ENCODE measurements around the gene CADPS.

Gene CADPS

DNA sequence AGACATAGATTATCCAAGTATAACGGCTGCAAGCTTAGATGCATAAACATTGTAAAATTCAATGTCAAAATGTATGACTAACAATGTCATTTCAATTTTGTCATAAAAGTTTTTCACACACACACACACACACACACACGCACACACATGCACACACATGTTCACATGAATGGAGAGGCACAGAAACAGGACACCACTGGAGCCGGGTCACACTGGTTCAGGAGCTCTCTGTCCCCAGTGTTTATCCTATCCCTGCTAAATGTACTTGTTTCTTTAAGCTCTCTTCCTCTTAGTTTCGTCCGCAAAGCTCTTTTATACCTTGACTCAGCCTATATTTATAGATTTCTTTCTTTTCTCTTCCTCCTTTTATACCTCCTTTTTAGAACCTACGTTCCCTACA is 249.9 kb downstream of the CADPS start:
- no peak for DNase-seq

DNA sequence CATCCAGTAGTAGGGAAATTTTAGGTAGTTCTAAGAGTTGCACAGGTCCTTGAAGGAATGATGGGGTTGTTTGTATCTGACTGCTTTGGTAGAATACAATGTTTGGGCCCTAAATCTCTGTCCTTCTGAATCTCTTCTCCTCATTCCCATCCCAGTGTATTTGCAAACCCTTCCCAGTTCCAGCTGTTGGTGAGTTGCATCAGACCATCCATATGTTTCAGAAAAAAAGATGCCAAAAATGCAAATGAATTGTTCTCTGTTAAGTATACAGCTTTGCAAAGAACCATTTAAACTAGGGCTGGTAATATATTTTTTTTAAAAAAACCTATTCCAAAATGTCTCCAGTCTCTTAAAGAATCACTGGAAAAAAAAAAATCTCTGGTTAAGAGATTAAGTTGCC is 251.0 kb downstream of the CADPS start:
- DNase-seq: no peak

DNA sequence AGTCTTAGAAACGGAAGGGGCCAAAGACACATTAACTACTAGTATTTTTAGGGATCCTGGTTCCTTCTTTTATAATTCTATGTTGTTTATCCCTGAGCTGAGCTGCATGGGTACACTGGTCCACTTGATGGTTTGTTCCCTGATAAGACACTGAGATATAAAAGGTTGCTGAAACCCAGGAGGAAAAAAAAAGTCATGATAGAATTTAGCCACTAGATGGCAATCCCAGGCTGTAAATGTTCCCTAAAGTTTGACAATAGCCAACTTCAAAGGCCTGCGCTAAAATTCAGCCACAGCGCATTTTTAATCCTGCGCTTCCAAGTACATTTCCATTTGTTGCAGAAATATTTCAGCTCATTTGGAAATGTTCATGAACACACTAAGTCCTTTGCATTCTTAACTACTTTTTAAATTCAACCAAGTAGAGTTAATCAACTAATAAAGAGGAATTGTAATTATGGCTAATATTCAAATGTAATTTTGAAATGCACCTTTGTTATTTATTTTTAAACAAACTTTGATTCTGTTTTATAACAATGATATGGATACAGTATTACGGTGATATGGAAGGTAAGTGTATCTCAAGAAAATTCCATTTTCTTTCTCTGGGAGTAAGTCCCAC is 252.6 kb downstream of the CADPS start:
- no peak for DNase-seq

DNA sequence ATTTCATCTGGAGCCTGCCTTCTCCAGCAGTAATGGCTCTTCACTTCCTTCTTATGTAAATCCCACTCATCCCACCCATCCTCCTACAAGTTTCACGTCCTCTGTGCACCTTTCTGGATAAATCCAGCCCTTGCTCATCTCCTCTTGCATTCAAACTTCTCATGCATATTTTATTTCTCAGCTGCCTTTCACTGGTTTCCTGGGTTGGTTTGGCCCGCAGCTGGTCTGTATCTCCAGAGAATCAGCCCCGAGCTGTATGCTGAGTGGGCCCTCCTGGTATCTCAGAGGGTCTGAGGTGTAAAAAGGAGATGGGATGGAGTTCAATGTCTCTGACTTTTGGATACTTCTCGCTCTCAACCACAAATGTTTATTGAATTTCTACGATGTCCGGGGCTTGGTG is 253.3 kb downstream of the CADPS start:
- DNase-seq: no peak

DNA sequence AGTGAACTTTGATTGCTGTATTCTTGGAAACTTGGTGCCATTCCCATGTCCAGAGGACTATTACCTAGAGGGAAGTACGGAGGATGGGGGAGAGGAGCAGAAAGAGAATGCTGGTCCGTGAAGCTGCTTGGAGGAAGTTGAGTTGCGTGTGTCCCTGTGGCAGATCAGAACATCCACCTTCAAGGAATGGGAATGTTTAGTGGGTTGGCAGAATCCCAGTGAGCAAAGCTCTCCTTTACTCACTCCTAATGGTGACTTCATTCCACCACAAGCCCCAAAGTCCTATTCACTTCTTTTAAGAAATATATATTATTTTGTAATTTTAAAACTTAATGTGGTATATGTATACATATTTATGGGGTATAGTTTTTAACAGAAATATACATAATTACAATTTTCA is 254.0 kb downstream of the CADPS start:
- DNase-seq: no peak

DNA sequence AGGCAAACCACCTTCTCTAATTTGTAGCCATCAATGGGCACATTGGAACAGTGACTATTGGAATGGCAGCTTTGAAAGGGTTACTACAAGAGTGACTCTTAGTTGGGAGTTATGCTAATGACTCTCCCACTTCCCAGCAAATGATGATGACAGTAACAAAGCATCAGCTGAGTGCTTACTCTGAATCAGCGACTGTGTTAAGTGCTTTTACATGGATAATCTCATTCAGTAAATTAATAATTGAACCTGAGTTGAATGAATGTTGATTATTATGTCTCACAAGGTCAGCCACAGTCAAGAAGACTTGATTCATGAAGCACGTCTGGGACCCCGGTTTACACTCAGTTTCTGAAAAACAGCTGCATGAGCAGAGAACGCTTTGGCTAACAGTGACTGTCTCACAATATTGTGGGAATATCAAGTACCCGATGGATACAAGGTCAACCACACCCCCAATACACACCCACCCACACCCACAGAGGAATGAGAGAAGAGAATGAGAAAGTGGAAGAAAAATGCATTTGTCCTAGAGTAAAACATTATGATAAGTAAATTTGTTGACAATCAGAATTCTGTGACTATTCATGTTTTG is 259.9 kb downstream of the CADPS start:
- no peak for DNase-seq

DNA sequence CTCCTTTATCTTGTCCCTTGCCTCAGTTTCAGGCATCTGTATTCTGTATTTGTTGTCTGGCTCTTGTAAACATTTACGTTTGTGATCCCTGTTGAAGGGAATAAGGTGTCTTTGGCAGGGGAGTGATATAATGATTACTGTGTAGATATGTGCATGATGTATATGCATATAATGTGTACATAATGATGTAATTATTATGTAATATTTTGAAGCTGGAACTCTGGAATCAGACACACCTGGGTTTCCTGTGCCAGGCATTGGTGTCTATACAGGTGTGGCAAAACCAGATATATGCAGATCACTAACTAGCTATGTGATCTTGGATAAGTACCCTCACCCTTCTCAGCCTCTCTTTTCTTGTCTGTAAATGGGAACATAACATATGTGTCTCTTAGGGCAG is 260.7 kb downstream of the CADPS start:
- DNase-seq: no peak

DNA sequence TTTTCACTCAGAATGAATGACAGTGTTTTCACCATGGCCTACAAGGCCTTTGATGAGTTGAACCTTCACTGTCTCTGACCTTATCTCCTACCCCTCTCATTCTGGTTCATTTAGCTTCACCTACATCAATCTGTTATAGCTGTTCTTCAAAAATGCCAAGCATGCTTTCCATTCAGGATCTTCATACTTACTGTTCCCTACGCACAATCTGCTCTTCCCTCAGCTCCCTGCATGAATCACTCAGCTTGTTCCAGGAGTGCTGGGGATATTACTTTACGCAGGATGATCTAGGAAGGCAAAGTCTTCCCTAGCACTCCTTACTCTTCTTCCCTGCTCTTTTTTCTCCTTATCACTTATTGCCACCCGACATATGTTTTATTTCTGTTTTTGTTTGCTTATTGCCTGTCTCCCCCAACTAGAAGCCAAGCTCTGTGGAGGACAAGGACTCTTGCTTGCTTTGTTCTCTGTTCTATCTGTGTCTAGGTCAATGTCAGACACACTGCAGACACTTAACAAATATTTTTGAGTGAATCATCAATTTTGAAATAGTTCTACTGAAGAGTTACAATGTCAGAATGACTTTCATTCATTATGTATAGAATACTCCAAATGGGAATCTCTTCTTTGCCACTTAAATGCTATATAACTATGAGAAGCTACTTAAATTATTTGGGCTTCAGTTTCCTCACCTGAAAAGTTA is 263.5 kb downstream of the CADPS start:
- DNase-seq: no peak

DNA sequence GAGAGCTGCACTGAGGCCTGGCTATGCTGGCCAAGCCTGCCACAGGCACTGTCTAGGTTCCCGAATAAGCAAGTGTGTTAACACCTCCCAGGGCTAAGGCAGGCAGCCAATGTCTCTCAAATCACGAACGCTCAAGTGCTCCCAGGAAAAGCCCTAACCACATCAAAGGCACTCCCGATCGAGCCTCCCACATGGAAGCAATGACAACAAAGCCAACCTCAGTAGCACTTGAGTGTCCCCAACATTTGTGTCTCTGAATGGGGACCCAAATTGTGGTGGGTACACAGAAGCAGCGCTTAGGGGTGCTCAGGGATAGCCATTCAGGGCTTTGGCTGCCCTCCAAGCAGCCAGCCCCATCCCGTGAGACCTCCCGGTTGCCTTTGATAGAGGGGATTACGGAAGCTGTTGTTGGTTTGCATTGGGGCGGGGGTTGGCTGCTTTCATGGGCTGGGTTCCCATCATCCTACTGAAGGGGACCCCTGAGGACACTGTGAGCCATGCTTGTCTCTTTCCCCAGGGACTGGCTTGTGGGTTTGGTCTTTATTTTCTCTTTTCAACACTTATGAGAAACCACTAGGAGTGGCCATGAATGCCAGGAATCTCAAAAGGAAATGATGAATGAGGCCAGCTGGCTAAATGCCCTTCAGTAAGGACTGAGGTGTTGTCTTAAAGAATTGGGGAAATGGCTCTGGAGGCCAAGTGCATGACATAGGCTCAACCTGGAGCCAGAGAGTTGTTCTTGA is 267.8 kb downstream of the CADPS start:
- no peak for DNase-seq

DNA sequence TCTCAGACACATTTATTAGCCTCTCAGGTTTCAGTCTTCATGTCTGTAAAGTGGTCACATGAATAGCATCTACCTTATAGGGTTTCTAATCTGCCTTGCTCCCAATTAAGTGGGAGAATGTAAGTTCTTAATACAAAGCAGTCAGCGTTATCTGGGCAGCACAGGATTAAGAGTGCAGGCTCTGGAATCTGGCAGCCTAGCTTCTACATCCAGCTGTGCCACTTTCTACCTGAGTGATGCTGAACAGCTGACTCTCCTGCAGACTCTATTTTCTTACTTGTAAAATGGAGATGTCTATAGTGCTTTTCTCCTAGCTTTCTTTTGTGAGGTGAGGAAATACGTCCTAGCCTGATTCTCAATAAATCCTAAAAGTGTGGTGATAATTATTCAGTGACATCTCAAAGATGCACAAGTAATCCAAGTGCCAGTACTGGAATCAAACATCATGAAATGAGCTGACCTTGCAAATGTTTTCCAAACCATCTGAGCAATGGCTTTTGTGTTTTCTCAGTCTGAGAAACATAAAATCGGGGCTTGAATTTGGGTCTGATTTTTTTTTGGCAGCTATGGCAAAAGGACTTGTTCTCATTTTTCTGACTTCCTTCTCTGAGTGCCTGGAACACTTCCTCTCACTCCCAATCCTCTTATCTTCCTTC is 269.7 kb downstream of the CADPS start:
- DNase-seq: no peak

DNA sequence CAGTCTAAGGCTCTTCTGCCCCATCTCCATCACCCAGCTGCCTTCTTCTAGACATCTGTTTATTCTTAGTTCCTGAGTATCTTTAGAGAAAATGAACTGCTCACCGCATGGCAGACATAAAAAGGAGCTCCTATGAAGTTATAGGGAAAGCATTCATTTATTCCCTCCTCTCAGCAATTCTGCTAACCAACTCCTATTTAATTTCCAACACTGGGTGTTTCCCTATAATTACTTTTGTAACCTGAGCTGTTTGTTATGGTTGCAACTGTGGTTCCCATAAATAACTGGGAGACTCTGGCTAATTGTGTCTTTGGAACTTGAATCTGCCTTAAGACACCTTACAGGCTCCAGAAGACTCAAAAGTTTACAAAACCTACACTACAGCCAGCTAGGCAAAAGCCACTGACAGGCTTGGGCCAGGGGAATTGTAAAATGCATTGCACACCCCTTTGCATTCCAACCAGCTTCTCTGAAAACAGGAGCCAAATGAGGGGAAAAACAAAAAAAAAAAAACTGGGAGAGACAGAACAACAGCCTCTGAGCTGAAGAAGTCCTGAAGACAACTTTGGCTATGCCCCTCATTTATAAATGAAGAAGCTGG is 270.4 kb downstream of the CADPS start:
- no peak for DNase-seq

DNA sequence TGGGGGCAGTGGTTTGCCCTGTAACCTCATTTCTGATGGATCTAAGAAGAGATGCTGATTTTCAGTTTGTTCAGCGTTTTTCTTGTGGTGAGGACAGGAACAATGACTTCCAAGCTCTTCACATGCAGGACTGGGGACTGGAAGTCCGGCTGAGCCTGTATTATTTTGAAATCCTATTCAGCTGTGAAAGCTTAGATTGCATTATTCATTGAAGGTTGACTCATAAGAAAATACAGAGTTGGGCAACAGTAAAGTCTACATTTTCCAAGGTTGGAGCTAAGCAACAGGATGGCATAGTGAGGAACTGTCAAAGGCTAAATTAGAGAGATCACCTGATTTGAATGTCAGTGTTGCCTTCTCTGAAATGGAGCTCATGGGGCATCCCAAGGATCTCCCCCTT is 270.9 kb downstream of the CADPS start:
- DNase-seq: no peak

DNA sequence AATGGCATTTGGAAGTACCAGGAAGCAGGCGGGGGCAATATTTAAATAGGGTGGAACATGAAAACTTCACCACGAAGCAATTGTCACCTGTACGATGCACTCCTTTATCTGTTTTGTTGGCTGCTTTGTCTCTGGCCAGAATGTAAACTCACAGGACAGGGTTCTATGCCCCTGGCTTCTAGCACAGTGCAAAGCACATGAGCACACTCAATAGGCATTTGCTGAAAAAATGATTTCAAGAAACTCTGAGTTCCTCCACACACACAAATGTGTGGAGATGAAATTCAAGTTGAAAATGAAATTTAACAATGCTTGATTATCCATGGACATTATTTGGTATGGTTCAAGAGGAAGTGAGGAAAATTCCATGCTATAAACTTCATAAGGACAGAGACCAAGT is 272.2 kb downstream of the CADPS start:
- DNase-seq: no peak

DNA sequence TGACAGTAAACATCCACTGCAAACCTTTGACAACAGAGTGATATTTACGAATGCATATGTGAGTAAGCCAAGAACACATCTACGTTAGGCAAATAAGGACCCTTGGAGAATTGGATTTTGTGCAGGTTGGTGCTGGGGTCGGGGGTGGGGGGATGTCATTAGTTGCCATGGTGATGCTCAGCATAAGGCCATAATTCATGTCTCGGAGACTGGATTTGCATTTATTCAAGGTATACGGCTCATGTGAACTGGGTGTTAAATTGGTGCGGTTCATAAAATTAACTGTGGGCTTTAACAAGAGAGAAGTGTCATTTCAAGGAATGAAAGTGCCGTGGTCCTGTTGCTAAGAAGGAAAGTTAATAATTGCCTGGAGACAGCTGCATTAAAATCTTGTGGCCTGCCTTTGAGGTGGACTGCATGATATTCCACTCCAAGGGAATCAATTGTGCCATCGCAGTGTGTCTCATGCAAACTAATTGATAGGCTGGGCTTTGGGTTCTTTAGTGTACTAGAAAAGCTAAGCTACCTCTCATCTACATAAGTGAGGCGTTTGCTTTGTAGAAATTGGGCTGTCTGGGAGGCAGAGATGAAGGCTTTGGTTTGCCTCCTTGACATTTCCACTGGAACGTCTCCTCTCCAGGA is 273.0 kb downstream of the CADPS start:
- no peak for DNase-seq

DNA sequence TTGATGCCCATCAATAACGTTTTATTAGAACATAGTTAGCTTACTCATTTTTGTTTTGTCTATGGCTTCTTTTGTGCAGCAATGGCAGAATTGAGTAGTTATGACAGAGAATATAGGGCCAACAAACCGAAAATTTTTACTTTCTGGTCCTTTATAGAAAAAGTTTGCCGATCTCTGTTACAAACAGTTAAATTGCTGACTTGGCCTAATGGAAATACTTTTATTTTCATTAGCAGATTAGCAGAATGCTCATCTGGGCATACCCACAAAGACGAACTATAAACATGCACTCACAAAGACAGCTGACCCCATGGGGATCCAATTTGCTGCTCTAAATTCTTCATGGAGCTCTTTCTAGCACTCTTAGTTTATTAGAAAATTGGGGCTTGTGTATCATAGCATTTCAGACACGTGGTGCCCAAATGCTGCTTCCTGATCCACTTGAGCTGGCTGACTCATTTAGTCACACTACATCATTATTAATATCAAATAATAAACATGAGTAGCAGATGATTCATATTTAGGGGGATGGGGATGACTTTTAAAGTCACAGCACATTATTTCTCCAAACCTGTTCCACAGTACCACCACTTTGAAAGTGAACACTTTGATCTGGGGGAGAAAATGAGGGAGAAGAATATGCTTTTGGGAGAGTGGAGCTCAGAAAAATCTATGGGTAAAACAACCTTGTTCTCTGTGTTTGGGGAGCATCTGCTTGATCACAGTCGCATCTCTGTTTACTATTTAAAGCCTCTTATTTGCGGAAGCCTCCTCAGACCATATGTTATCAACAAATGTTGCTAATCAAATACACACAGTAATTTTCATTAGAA is 273.8 kb downstream of the CADPS start:
- no peak for DNase-seq

DNA sequence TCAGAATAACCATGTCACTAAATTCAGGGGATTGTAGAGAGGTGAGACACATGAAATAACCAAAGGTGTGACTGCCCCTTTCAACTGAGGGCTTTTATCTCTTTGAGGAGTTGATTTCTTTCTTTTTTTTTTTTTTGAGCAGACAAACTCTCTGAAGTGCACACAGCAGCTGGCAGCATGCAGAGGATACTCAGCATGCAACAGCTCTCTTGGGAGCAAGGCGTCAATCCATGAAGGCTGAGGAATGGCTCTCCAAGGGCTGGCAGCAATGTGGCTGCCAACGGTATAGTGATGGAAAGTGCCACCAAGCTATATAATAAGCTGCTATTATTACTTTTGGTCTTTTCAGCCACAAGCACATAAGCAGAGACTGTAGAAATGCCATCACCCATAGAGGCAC is 275.2 kb downstream of the CADPS start:
- no peak for DNase-seq

DNA sequence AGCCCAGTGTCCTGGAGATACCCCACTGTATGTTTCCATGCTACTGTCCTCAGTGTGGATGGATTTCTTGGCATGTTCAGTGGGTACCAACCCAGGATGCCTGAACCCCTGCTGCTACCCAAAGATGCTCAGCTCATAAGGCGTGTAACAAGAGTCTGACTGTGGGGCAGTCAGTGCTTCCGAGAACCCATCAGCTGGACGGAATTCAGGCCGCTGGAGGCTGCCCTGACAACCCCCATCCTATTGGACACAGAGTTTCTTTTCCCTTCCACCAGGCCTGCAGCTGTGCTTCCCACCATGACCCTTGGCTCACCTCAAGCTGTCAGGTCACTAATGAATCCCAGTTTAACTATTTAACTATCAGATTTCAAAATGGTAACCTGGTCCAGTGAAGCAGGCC is 277.7 kb downstream of the CADPS start:
- no peak for DNase-seq

DNA sequence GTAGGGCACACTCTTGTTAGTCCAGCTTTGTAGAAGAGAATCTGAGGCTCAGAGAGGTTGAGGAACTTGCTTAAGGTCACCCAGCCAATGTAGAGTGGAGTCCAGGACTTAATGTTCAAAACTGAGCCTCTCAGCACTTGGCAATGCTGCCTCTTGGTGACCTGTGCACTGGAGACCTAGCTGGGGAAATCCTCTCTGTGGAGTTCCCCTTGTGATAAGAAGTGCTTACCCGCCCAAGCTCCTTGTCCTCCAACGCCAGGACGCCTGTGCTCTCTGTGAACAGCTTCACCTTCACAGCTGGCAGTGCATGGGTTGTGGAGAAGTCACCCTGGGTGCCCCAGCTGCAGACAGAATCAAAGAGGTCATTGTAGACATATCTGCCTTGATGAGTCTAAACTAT is 282.8 kb downstream of the CADPS start:
- DNase-seq: no peak

DNA sequence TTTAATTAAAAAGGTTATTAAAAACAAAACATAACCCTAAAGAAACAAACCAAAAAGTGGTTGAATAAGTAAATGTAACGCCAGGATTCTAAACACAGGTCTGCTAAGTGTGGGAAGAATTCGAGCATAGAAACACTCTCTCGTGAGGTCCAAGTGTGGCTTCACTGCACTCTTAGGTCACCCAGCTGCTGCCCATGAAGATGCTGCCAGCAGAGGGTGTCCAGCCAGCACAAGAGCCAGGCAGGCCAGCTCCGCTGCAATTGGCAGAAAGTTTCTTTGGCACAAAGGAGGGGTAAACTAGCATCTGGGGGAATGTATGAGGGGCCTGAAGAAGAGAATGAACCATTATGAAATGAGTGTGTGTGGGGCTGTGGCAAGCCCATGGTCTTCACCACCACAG is 286.1 kb downstream of the CADPS start:
- DNase-seq: no peak

DNA sequence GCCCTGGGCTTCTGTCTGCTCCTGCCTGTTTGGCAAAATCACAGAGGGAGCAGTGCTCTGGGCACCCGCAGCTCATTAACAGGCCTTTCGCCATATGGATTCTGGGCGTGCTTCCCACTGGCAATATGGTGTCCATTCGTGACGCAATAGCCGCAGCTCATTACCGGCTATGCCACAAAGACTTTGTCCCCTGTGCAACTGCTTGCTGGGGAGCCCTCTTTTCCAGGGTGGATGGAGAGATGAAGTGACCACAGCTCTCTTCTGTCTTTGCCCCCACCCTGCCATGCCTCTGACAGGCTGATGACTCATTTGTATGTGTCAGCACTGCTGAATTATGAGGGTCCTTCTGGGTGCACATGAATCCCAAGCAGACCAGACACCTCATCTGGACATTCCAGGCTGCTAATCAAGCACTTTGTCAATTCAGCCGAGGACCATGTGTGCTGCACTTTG is 287.6 kb downstream of the CADPS start:
- DNase-seq: no peak

DNA sequence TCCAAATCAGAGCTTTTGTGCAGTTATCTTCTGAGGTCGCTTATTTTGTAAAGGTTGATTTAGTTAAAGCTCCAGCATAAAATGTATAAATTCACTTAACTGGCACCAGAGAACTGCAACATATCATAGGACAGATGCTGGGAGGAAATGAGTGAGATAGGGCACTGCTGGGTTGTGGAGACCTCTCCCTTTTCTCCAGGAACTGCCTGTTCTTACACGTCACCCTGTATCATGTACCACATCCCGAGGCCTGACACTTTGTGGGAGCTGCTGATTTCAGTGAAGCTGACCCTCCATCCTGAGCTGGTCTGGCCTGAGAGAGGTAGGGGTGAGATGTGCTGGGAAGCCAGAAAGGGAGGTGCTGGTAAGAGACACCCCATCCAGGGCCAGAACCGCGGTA is 288.0 kb downstream of the CADPS start:
- DNase-seq: no peak
